ENCODE measurements around the gene CORO1C. TPM values are rescaled to one million over a fixed set of nuclear protein-coding genes. Genes with fewer than 3 reads are reported as not detected.

Gene CORO1C
- total RNA-seq, 1 experiment from 2014 or later: 208 TPM

DNA sequence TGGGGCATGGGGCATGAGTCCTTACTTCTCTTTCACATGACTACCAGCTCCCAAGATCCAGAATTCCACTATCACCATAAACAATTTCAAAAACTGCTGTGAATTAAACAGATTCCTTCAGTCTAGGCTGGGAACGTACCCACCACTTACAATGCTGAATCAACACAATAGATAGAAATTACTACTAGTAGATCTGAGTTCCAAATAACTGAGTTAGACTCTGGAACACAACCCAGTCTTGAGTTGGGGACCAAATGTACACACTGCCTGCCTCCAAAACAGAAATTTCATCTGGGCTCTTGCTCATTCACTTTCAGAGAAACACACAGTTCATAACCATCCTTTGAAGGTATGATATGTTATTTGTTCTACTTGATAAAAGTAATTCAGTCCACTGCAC, 8.9 kb downstream of the CORO1C start:
- no TSS peak for BruUV-seq (replicated peaks)
- Histone ChIP-seq H3K27ac (ENCODE audit: low read depth, low read length, poor library complexity, severe bottlenecking) (peak overlapping the region; percentile 57), H3K4me1 (ENCODE audit: insufficient read depth, low read length, poor library complexity, severe bottlenecking) (peaks cover 48% of the 10 kb centered on the region), H3K27me3 (replicated peaks; ENCODE audit: insufficient read depth, low read depth, low read length, poor library complexity) (no peaks in the 10 kb centered on the region), H3K36me3 (ENCODE audit: insufficient read depth, low read length, poor library complexity, severe bottlenecking) (peaks cover 2% of the 10 kb centered on the region), H3K4me3 (ENCODE audit: low read depth, low read length, poor library complexity, severe bottlenecking) (no peak overlapping the region), H3K9me3 (ENCODE audit: low read depth, low read length, poor library complexity, severe bottlenecking) (no peaks in the 10 kb centered on the region)
- intact Hi-C loops (cut with micrococcal nuclease; ENCODE audit: unreplicated experiment): no loop called here
- ChIA-PET POLR2A (ENCODE audit: low non-redundant PET) (no interaction called here), CTCF (no interaction called here)
- DNase-seq (ENCODE audit: low spot score): no peak
- TF ChIP-seq EZH2 (IDR thresholded peaks at IDR 0.05; ENCODE audit: borderline replicate concordance, low read depth, low read length, poor library complexity, severe bottlenecking) (no peak), CTCF (conservative IDR thresholded peaks at IDR 0.05; ENCODE audit: low read depth, low read length) (no peak)

- no TSS peak for BruUV-seq (replicated peaks)
- Histone ChIP-seq H3K27ac (ENCODE audit: low read depth, low read length, poor library complexity, severe bottlenecking) (no peak overlapping the region), H3K4me3 (ENCODE audit: low read depth, low read length, poor library complexity, severe bottlenecking) (no peak overlapping the region), H3K9me3 (ENCODE audit: low read depth, low read length, poor library complexity, severe bottlenecking) (no peaks in the 10 kb centered on the region), H3K4me1 (ENCODE audit: insufficient read depth, low read length, poor library complexity, severe bottlenecking) (peaks cover 55% of the 10 kb centered on the region), H3K27me3 (replicated peaks; ENCODE audit: insufficient read depth, low read depth, low read length, poor library complexity) (no peaks in the 10 kb centered on the region), H3K36me3 (ENCODE audit: insufficient read depth, low read length, poor library complexity, severe bottlenecking) (no peaks in the 10 kb centered on the region)
- no peak for DNase-seq (ENCODE audit: low spot score)
- TF ChIP-seq CTCF (conservative IDR thresholded peaks at IDR 0.05; ENCODE audit: low read depth, low read length): no peak
- TF ChIP-seq EZH2 (IDR thresholded peaks at IDR 0.05; ENCODE audit: borderline replicate concordance, low read depth, low read length, poor library complexity, severe bottlenecking): no peak
- POLR2A ChIA-PET (ENCODE audit: low non-redundant PET): interaction anchor here (0.6 kb wide), 1 partner anchor 28 kb away, joined by 4 read pairs; no protein-coding TSS in a partner anchor
- CTCF ChIA-PET: no interaction called here
- intact Hi-C loops (cut with micrococcal nuclease; ENCODE audit: unreplicated experiment): no loop called here
These were observed 9.5 kb downstream of the CORO1C start for GRCh38 chr12:108721824-108722223.

DNA sequence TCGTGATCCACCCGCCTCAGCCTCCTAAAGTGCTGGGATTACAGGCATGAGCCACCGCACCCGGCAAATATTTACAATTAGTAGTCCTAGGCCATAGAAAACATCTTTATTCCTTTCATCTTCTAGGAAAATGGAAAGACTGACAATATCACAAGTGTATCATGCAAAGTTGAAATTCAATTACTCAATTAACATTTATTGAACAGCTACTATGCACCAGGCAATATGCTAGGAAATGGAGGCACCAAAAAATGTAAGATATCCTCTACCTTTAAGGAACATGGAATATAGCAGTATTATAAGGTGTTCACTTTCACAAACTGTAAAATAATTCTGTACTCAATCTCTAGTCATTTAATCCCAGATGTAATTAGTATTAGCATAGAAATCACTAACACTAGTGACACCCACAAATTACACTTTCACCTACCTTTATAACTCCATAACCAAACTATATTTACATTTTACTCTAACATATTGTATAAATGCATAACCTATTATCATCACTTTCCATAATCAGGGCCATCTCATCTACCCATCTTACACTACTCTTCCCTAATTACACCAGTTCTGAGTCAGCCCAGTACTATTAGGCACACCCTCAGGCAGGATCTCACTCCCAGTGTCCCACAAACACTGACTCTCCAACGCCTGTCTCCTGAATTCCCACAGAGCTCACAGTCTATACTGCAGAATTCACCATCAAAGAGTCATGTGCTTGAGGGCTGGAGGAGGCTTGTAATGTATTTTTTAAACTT, 10.4 kb downstream of the CORO1C start:
- intact Hi-C loops (cut with micrococcal nuclease; ENCODE audit: unreplicated experiment): no loop called here
- H3K36me3 ChIP-seq (ENCODE audit: insufficient read depth, low read length, poor library complexity, severe bottlenecking): no peaks in the 10 kb centered on the region
- no peak overlapping the region for H3K27ac ChIP-seq (ENCODE audit: low read depth, low read length, poor library complexity, severe bottlenecking)
- ChIA-PET POLR2A (ENCODE audit: low non-redundant PET) (interaction anchor here (0.6 kb wide), 1 partner anchor 27 kb away, joined by 4 read pairs; no protein-coding TSS in a partner anchor), CTCF (no interaction called here)
- H3K4me3 ChIP-seq (ENCODE audit: low read depth, low read length, poor library complexity, severe bottlenecking): no peak overlapping the region
- no TSS peak for BruUV-seq (replicated peaks)
- peaks cover 64% of the 10 kb centered on the region for H3K4me1 ChIP-seq (ENCODE audit: insufficient read depth, low read length, poor library complexity, severe bottlenecking)
- H3K27me3 ChIP-seq (replicated peaks; ENCODE audit: insufficient read depth, low read depth, low read length, poor library complexity): no peaks in the 10 kb centered on the region
- H3K9me3 ChIP-seq (ENCODE audit: low read depth, low read length, poor library complexity, severe bottlenecking): no peaks in the 10 kb centered on the region
- no peak for DNase-seq (ENCODE audit: low spot score)
- TF ChIP-seq CTCF (conservative IDR thresholded peaks at IDR 0.05; ENCODE audit: low read depth, low read length): no peak
- TF ChIP-seq EZH2 (IDR thresholded peaks at IDR 0.05; ENCODE audit: borderline replicate concordance, low read depth, low read length, poor library complexity, severe bottlenecking): no peak
